ENCODE data around the gene TMEM131. TPM values are rescaled to one million over a fixed set of nuclear protein-coding genes. Genes with fewer than 3 reads are reported as not detected.
"Not testable (repeated sequence)": the region's sequence is repeated elsewhere in the genome, so short reads cannot be mapped to it uniquely, and the experiment has no call there.

The TMEM131 gene, protein sequence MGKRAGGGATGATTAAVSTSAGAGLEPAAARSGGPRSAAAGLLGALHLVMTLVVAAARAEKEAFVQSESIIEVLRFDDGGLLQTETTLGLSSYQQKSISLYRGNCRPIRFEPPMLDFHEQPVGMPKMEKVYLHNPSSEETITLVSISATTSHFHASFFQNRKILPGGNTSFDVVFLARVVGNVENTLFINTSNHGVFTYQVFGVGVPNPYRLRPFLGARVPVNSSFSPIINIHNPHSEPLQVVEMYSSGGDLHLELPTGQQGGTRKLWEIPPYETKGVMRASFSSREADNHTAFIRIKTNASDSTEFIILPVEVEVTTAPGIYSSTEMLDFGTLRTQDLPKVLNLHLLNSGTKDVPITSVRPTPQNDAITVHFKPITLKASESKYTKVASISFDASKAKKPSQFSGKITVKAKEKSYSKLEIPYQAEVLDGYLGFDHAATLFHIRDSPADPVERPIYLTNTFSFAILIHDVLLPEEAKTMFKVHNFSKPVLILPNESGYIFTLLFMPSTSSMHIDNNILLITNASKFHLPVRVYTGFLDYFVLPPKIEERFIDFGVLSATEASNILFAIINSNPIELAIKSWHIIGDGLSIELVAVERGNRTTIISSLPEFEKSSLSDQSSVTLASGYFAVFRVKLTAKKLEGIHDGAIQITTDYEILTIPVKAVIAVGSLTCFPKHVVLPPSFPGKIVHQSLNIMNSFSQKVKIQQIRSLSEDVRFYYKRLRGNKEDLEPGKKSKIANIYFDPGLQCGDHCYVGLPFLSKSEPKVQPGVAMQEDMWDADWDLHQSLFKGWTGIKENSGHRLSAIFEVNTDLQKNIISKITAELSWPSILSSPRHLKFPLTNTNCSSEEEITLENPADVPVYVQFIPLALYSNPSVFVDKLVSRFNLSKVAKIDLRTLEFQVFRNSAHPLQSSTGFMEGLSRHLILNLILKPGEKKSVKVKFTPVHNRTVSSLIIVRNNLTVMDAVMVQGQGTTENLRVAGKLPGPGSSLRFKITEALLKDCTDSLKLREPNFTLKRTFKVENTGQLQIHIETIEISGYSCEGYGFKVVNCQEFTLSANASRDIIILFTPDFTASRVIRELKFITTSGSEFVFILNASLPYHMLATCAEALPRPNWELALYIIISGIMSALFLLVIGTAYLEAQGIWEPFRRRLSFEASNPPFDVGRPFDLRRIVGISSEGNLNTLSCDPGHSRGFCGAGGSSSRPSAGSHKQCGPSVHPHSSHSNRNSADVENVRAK (N-terminal part only)
- 10 to 100 TPM in 11 of 12 donors, not detected in 1; 43.5 to 68.5 (median 51.5) TPM for polyA plus RNA-seq (ENCODE audit: insufficient read length in 12 of 12)
- long read RNA-seq, donor 1, partial matches to known transcripts = 10 of 12 reads
- long read RNA-seq, donor 1, other reads (novel, unspliced or antisense) = 0 of 12 reads
- long read RNA-seq, donor 2 = 0 reads
- long read RNA-seq, donor 3, full-length matches to known transcripts = 2 of 2 reads
- long read RNA-seq, donor 3, partial matches to known transcripts = 0 of 2 reads
- long read RNA-seq, donor 3, other reads (novel, unspliced or antisense) = 0 of 2 reads
- long read RNA-seq, donor 4, full-length matches to known transcripts = 2 of 2 reads
- long read RNA-seq, donor 4, partial matches to known transcripts = 0 of 2 reads
- long read RNA-seq, donor 4, other reads (novel, unspliced or antisense) = 0 of 2 reads
- long read RNA-seq, donor 5, full-length matches to known transcripts = 1 of 1 reads
- long read RNA-seq, donor 5, partial matches to known transcripts = 0 of 1 reads
- long read RNA-seq, donor 5, other reads (novel, unspliced or antisense) = 0 of 1 reads
- long read RNA-seq, donor 6 = 0 reads
- long read RNA-seq, donor 7 = 0 reads
- long read RNA-seq, donor 8, full-length matches to known transcripts = 5 of 5 reads
- long read RNA-seq, donor 8, partial matches to known transcripts = 0 of 5 reads
- long read RNA-seq, donor 8, other reads (novel, unspliced or antisense) = 0 of 5 reads
- long read RNA-seq, donor 9, full-length matches to known transcripts = 1 of 7 reads
- long read RNA-seq, donor 9, partial matches to known transcripts = 6 of 7 reads
- long read RNA-seq, donor 9, other reads (novel, unspliced or antisense) = 0 of 7 reads
- long read RNA-seq, donor 10, full-length matches to known transcripts = 4 of 4 reads
- long read RNA-seq, donor 10, partial matches to known transcripts = 0 of 4 reads
- long read RNA-seq, donor 10, other reads (novel, unspliced or antisense) = 0 of 4 reads
- long read RNA-seq, donor 11, full-length matches to known transcripts = 2 of 7 reads
- long read RNA-seq, donor 11, partial matches to known transcripts = 5 of 7 reads
- long read RNA-seq, donor 11, other reads (novel, unspliced or antisense) = 0 of 7 reads

DNA sequence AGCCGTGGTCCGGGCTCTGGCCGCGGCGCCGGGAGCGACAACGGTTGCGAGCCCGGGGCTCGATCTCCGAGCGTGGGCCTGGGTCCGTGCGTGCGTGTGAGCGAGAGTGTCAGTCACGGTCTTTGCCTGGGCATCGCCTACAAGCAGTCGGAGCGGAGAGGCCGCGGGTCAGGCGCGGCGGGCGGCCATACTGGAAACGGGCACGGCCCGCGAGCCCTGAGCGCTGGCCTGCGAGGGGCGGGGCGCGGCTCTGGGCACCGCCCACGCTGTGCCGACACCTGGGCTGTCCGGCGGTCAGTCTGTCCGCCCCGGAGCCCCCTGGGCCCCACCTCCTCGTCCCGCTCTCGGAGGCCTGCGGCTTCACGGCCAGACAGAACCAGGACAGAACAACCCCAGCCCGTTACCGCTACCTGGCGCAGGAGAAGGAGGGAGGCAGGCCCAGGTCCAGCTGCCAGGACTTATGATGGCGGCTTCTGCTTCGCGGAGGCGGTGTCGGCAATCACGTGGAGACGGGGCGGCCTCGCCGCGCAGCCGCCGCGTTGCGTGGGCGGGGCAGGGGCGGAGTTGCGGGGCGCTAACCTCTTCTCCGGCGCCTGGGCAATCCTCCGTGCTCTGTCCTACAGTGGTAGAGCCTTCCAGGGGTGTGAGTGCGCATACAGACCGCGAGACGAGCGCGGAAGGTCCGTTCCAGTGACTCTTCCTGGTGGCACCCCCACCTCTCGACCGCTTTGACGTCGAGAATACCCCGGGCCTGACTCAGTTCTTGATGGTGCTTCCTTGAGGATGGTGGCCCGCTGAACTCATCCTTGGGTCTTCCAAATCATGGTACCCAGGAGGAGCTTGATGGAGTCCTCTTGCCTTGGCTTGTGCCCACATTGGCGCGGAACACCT is at the start of gene TMEM131:
Gene TMEM131 (minus strand): TSS at position 215 of the 891 bp plus-strand sequence. CDS start 286 bp downstream, outside the sequence.
- peak; percentile 96 for DNase-seq

DNA sequence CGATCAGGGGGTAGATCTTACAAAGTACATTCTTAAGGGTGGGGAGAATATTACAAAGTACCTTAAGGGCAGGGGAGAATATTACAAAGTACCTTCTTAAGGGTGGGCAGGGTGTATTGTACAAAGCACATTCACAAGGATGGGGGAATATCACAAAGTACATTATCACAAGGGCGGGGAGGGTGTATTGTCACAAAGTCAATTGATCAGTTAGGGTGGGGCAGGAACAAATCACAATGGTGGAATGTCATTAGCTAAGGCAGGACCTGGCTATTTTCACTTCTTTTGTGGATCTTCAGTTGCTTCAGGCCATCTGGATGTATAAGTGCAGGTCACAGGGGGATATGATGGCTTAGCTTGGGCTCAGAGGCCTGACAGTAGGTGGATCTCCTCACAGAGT is 49.0 kb upstream of the TMEM131 start:
- not testable (repeated sequence) for DNase-seq

DNA sequence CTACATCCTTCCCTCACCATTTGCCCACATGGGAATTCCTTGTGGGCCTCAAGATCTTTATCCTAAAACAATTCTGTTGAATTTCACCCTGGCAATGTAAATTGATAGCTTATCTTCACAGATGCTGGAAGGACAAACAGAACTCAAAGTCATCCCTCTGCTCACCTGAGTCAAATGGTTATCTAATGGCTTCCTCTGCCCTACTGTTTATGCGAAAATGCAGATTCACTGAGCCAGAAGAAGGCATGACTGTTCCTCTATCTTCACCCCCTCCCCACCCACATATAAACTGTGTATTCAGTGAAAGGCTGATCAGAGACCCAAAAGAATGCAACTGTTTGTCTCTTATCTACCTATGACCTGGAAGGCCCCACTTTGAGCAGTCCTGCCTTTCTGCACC is 47.4 kb upstream of the TMEM131 start:
- no peak for DNase-seq

DNA sequence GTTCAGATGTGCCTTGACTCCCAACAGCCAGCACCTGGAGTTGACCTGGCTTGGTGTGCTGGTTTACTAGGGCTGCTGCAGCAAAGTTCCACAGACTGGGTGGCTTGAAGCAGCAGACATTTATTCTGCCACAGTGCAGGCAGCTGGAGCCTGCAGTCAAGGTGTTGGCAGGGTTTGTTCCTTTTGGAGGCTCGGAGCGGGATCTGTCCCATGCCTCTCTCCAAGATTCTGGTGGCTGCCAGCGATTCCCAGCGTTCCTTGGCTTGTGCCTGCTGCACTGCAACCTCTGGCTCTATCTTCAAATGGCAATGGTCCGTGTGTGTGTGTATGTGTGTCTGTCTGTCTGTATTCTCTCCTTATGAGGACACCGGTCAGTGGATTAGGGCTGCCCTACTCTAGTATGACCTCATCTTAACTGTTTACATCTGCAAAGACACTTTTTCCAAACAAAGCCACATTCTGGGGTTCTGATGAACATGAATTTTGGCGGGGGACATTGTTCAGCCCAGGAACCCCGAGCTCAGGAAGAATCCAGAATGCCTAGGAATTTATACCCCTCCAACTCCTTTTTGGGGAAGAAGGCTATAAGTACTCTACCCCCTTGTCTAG is 44.7 kb upstream of the TMEM131 start:
- no peak for DNase-seq

DNA sequence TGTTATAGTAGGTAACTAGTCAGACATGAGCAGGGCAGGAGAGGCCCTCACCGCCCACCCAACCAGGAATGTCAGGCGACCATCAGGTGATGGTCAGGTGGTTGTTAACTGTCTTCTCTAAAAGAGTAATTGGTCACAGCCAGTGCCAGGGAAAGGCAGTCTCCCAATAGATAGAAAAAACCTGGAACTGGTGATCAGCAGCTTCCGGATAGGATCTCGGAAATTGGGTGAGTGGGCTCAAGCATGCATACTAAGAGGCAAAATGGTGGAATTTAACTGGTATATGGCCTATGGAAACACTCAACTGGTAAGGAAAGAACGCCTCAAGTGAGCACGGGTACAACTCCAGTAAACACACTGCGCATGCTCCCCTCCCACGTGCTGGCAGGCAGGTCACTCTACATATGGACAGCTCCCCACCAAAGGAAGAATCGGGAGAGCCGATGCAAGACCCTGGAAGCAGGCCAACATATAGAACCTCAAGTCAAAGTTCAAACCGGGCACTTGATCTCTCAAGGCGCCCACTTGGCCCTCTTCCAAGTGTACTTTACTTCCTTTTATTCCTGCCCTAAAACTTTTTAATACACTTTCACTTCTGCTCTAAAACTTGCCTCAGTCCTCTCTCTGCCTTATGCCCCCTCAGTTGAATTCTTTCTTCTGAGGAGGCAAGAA is 43.5 kb upstream of the TMEM131 start:
- DNase-seq = no peak

DNA sequence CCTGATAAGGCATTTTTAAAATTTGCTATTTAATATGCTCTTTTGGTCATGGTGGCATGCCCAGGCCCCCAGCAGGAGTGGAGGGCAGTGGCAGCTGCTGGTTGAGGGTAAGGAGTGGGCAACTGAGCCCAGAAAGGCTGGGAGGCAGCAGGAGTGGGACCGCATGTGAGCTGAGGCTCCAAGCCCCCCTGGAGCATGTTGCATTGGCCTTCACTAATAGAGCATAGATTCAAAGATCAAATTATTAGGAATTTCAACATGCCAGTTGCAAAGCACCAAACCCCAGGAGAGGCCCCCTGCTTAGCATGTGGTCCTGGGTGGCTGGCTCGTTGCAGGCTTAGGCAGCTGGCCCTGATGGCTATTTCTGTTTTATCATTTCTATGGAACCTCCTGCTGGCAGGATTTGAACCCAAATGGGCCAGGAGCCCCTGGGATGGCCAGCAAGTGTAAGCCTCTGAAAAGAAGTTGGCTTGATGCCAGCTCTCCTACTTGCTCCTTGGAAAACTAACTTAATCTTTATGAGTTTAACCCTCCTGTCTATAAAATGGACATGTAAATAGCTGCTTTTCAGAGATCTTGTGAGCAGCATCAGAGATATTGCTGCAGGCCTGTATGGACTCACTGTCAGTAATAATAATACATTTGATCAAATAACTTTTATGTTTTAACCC is 42.1 kb upstream of the TMEM131 start:
- DNase-seq = no peak

DNA sequence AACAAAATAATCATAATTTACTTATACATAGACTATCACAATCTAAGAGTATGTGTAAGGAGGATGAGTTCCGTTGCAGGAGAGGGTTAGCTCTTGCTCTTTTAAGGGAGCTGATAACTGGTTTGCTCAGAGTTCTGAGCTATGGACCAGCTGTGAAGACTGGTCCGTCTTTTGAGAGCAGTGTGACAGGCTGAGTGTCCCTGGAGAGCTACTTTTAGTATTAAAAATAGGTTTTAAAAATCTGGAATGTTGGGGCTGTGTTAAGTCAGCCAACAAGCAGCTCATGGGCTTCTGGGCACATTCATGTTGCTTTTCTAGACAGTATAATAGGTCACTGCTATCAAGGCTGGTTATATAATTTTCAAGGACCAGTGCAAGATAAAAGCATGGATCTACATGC is 41.5 kb upstream of the TMEM131 start:
- DNase-seq = no peak

DNA sequence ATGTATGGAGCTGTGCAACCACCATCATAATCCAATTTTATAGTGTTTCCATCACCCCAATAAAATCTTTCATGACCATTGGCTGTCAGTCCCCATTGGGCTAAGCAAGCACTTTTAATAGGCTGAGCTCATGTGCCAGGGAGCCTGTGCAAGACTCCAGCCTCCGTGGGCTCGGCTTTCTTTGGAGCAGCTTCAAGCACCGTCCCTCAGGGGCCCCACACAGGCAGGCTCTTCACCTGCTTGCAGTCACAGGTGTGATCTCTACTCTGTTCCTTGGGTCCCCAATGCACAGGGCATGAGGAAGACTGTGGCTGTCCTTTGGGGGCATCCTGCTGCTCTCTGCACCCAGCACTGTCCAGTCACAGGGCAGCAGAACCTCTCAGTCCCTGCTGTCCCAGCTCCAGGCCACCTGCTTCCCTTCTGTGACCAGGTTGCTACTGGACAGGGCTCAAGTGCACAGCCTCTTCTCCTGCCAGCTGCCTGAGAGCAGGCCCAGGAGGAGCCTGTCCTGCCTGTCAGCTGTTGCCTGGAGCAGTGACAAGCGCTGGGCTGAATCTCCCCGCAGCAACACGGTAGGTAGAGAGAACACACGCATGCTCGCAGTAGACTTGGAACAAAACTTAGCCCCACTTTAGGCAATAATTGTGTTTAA is 40.7 kb upstream of the TMEM131 start:
- DNase-seq = no peak

DNA sequence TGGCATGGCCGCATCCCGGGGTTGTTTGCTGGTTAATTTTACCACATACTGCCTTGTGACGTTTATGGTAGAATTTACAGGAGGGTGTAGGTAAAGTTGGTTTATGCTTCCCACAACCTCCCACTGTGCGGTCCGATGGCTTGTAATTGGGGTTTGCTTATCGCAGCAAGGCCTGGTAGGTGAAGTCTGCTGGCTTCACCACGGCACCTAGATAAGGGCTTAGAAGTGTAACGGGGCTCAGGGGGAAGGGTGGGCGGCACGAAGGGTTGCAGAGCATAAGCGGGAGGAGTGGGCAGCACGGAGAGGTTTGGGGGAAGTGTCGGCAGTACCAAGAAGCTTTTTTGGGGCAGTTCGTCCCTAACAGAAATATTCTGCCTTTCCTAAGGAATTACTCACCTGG is 39.0 kb upstream of the TMEM131 start:
- DNase-seq = no peak

DNA sequence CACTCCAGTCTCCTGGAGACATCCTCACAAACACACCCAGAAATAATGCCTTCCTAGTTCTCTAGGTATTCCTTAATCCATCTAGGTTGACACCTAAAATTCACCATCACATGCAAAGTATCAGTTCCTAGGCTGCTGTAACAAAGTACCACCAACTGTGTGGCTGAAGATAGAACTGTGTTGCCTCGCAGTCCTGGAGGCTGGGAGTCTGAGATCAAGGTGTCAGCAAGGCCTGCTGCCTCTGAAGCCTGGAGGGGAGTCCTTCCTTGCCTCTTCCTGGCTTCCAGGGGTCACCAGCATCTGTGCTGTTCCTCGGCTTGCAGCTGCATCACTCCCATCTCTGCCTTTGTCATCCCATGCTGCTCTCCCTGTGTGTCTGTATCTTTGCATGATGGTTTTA is 36.3 kb upstream of the TMEM131 start:
- DNase-seq = no peak

DNA sequence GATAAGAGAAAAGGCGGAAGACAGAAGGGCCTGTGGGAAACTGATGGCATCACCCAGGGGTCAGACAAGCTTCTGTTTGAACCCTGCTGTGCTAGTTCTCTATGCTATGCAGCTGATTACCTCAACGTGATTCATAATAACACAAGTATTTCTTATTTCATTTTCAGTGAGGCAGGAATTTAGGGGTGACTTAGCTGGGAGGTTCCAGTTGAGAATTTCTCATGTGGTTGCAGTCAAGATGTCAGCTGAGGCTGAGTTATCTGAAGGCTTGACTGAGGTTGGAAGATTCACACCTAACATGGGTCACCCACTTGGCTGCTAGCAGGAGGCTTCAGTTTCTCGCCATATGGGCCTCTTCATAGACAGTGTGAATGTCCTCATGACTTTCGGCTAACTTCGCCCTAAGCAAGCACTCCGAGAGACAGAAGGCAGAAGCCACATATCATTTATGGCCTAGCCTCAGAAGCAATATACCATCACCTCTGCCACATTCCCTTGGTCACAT is 34.0 kb upstream of the TMEM131 start:
- DNase-seq = no peak

DNA sequence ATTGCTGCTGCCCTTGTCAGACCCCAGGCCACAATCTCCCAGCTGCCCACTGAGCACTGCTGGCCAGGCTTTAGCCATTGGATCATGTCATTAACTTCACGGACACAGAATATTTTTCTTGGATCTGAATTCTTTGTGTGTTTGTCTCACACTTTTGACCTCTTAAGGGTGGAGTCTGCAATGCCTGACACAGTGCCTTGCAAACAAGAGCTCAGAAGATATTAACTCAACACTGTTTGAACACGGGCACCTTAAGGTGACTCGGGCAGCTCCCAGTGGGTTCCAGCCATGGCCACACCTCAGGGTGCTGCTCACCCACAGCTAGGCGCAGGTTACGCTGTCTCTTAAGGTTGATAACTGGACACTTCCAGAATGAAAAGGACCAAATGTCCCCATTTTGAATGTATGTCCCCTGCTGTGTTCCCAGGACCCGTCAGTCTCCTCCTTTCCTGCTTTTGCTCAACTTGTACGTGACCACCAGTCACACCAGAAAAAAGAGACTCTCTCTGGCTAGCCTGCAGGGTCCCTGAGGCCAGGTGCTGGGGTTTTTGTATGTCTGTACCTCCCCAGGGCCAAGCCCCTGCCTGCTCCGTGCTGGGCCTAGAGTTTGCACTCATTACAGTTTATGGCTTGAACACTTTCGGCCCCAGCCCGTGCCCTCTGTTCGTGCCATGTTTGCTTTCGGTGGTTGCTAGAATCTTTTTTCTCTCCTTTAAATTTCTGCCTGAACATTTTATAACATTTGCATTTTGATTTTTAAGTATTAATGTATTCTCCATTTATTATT is 33.4 kb upstream of the TMEM131 start:
- DNase-seq = no peak

DNA sequence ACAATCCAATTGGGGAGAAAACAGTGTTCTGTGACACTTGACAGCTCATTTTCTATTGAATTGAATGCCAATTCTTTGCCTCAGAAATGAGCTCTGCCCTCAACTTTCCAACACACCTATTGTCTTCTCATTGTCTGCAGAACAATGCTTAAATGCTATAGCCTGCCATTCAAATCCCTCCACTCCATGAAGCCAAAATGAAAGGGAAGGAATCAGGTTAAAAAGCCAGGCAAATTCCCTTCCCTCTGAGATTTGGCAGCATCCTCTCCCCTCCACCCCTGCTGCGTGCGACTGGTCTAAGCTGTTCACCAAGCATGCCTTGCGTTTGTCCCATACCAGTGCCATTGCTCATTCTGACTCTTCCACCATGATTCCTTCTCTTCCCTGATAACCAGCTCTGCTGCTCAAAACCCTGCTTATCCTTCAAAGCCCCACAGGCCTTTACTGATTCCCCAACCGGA is 32.4 kb upstream of the TMEM131 start:
- DNase-seq = no peak

DNA sequence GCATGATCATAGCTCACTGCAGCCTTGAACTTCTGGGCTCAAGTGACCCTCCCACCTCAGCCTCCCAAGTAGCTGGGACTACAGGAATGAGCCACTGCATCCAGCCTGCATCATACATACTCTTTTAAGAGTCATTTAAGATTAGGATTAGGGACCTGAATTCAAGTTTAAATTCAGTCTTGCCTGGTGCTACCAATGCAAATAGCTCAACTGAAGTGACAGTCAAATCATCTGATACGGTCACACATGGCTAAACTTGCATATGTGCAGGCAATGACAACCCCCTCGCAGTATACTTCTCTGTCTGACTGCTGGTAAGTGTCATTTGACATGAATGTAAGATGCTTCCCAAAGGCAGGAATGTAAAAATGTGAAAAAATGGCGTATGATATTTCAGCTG is 31.8 kb upstream of the TMEM131 start:
- DNase-seq = no peak

DNA sequence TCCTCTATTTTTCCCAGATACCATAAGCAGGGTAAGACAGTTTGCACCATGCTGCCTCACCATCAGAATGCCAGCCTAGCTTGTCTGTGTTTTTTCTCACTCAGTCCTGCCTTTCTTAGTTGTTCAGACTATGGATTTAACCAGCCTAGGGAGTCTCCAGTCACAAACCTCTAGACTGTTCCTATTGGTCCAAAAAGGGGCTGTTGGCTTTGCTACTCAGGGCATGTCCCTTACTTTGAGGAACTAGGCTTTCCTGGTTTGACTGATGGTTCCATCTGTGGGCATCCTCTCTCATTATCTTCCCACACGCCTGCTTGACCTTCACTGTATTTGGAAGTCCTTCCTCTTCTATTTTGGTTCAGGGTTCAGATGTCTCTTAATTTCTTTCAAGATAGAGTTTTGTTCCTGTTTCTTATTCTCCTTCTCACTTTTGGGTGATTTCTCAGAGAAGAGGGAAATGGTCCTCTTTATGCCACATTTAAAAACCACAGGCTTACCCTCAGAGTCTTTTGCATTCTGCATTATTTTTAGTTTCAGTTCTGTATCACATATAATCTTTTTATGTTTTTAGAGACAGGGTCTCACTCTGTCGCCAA is 31.3 kb upstream of the TMEM131 start:
- no peak for DNase-seq

Data from muscle of arm (tissue), 14 donors.